ENCODE measurements around the gene UBQLN3.

Gene UBQLN3

GRCh38 chr11:5509803-5510202 is at the start of gene UBQLN3:
Gene UBQLN3 (minus strand): TSS chr11:5509957. CDS start chr11:5509558, 399 bp downstream.
- DNase-seq, result no peak

GRCh38 chr11:5557751-5558150 is 48.0 kb upstream of the UBQLN3 start:
- DNase-seq, result no peak

GRCh38 chr11:5556596-5557188 is 46.9 kb upstream of the UBQLN3 start:
- DNase-seq, result no peak

- DNase-seq, result no peak
Measured at GRCh38 chr11:5553343-5553742, 43.6 kb upstream of the UBQLN3 start.

GRCh38 chr11:5550440-5551095 is 40.8 kb upstream of the UBQLN3 start:
- no peak for DNase-seq

GRCh38 chr11:5548440-5548839 is 38.7 kb upstream of the UBQLN3 start, which contains the start of gene OR52H1:
Gene OR52H1 (minus strand): TSS chr11:5548540. CDS start chr11:5545505, 3,035 bp downstream.
- DNase-seq, result no peak

GRCh38 chr11:5547982-5548381 is 38.2 kb upstream of the UBQLN3 start:
- DNase-seq, result no peak

- no peak for DNase-seq
Measured at GRCh38 chr11:5546457-5546856, 36.7 kb upstream of the UBQLN3 start.

- no peak for DNase-seq
Measured at GRCh38 chr11:5541427-5541826, 31.7 kb upstream of the UBQLN3 start.

GRCh38 chr11:5536482-5536881 is 26.7 kb upstream of the UBQLN3 start:
- no peak for DNase-seq

- DNase-seq, result no peak
Measured at GRCh38 chr11:5534046-5534445, 24.3 kb upstream of the UBQLN3 start.

GRCh38 chr11:5531053-5531831 is 21.5 kb upstream of the UBQLN3 start:
- DNase-seq, result no peak

- DNase-seq, result no peak
Measured at GRCh38 chr11:5528495-5528894, 18.7 kb upstream of the UBQLN3 start.

- DNase-seq, result no peak
Measured at GRCh38 chr11:5527716-5528115, 18.0 kb upstream of the UBQLN3 start.

- no peak for DNase-seq
Measured at GRCh38 chr11:5524756-5525155, 15.0 kb upstream of the UBQLN3 start.

- no peak for DNase-seq
Measured at GRCh38 chr11:5522308-5522707, 12.6 kb upstream of the UBQLN3 start.

- no peak for DNase-seq
Measured at GRCh38 chr11:5521540-5521939, 11.8 kb upstream of the UBQLN3 start.

- no peak for DNase-seq
Measured at GRCh38 chr11:5516599-5516998, 6.8 kb upstream of the UBQLN3 start, which contains the start of gene UBQLNL. Gene UBQLNL (minus strand): TSS chr11:5516699. CDS start chr11:5516441, 258 bp downstream.

- DNase-seq, result no peak
Measured at GRCh38 chr11:5514841-5515240, 5.1 kb upstream of the UBQLN3 start.

GRCh38 chr11:5508605-5509004 is 1.2 kb downstream of the UBQLN3 start:
- DNase-seq, result no peak

GRCh38 chr11:5507933-5508305 is 1.8 kb downstream of the UBQLN3 start:
- no peak for DNase-seq

- no peak for DNase-seq
Measured at GRCh38 chr11:5507177-5507932, 2.4 kb downstream of the UBQLN3 start.

GRCh38 chr11:5505363-5506048 is 4.3 kb downstream of the UBQLN3 start:
- no peak for DNase-seq
